Breast epithelium (tissue), 4 donors: ENCODE results near the gene TOR3A. TPM values are rescaled to one million over a fixed set of nuclear protein-coding genes. Genes with fewer than 3 reads are reported as not detected.

ENCODE experiments used
- DNase-seq, 2 donors: peaks; one replicate each; pipeline ENCODE4 v3.0.0-alpha.2; 2019; ENCODE audit warnings: low spot score in 2 of 2
- H3K27ac ChIP-seq, 2 donors: fragments of 200-600 bp; sonication (generic) in 1 of 2; one replicate each; pipeline ENCODE4 v1.5.1; 2016 to 2019; ENCODE audit warnings: mild to moderate bottlenecking in 1 of 2
- H3K27me3 ChIP-seq, 2 donors: fragments of 200-600 bp; sonication (generic) in 1 of 2; one replicate each; pipeline versions ENCODE4 v1.5.1 to v1.6.0; 2017 to 2019; ENCODE audit warnings: control low read depth in 1 of 2, mild to moderate bottlenecking in 1 of 2
- H3K36me3 ChIP-seq: fragments of 200-600 bp; one replicate; pipeline ENCODE4 v1.5.1; 2019
- H3K4me1 ChIP-seq, 2 donors: fragments of 200-600 bp; sonication (generic); one replicate each; pipeline ENCODE4 v1.5.1; 2016 to 2019; ENCODE audit warnings: control low read depth in 1 of 2
- H3K4me3 ChIP-seq, 3 donors: fragments of 200-600 bp; sonication (generic); 1 replicate in 2 of 3; 2 replicates in 1 of 3; pipeline ENCODE4 v1.5.1; 2016 to 2019; ENCODE audit warnings: mild to moderate bottlenecking in 3 of 3, moderate library complexity in 2 of 3
- H3K9me3 ChIP-seq, 2 donors: fragments of 200-600 bp; sonication (generic) in 1 of 2; one replicate each; pipeline ENCODE4 v1.5.1; 2016 to 2019; ENCODE audit warnings: control low read depth in 1 of 2
- POLR2A ChIP-seq: fragments of 450-650 bp; IDR thresholded peaks from one replicate; pipeline ENCODE4 v1.6.1; 2016; ENCODE audit warnings: antibody characterized with exemption, mild to moderate bottlenecking, moderate library complexity
- POLR2AphosphoS5 ChIP-seq, 3 donors: sonication (generic); formaldehyde crosslinking; IDR thresholded peaks; one replicate each; pipeline ENCODE4 v1.6.1; 2017; ENCODE audit warnings: antibody characterized with exemption in 3 of 3
- intact Hi-C: fragments of 100-400 bp; cut with DNase I; formaldehyde crosslinking; loops from one replicate; pipeline ENCODE4 v1.15.1; 2023; ENCODE audit warnings: low total_unique reads
- total RNA-seq, 3 donors: library from RNA; depleted of rRNA; stranded (reverse); fragments of >200 nt; gene quantifications; one replicate each; pipeline ENCODE4 v1.1.0, GENCODE V29; 2016
- TF ChIP-seq, protein P1 (sequence below), 3 donors: fragments of 450-650 bp; IDR thresholded peaks; one replicate each; pipeline ENCODE4 v1.5.1; 2016 to 2017; ENCODE audit warnings: antibody characterized with exemption in 3 of 3, mild to moderate bottlenecking in 3 of 3, moderate library complexity in 3 of 3

The TOR3A gene
- total RNA-seq, 3 donors from 2014 or later: 32.8 to 50.5 (median 35.6) TPM

DNA sequence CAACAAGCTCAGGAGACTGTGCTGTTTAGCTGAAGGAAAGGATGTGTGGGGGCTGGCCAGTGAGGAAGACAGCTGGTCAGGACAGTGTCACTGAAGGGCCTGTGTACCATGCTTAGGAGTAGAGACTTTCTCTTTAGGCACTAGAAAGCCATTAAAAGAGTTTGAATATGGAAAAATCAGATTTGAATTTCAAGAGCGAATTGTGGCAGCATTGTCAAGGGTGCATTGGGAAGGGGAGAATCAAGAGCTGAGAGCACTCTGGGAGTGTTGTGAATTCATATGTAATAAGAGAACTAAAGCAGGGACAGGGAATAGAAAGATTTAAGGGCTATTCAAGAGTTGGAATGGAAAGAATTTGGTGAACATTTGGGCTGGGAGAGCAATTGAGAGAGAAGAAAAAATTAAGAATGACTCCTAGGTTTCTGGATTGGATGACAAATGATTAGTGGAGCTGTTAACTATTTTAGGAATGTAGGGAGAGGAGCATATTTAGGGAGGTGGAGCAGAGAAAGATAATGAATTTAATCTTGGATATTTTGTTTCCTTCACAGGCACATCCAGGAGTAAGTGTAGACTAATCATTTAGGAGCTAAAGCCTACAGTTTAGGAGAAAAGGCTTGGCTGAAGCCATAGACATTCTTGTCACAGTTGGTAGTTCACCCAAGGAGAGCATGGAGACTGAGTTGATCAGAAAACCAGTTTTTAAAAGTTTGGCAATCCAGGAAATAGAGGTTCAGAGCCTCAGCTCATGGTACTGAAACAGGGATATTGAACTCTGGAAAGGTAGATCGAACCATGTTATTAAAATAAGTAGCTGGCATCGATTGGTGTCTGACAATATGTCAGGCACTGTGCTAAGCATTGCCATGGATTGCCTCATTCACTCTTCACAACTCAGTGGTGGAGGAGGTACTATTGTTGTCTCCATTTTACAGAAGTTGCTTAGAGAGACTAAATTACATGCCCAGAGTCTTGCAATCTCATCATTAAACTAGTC lies 23.1 kb upstream of the TOR3A start:
- no peak overlapping the region for H3K4me3 ChIP-seq

DNA sequence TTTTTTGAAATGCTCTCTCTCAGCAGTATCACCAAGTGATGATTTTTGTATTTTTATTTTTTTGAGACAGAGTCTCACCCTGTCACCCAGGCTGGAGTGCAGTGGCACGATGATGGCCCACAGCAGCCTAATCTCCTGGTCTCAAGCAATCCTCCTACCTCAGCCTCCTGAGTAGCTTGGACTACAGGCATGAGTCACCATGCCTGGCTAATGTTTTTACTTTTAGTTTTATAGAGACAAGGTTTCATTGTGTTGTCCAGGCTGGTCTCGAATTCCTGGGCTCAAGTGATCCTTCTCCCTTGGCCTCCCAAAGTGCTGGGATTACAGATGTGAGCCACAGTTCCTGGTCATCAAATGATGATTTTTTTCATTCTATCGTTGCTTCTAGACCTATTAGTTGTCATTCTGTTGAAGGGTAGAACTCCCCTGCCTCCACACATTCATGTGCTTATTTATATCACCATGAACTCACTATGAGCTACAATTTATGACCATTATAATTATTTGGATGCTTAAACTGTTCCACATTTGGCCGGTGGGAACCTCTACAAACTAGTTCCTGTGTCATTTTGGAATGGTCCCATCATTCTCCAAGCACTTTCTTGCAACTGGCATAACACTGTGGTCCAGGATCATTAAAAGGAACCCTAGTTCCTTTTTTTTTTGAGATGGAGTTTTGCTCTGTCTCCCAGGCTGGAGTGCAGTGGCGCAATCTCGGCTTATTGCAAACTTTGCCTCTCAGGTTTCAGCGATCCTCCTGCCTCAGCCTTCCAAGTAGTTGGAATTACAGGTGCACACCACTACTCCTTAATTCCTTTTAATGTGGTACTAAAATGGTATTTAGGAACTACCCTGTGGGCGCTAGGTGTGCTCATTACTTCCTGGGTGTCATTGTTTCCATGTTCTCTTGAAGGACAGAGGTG lies 20.2 kb upstream of the TOR3A start:
- H3K36me3 ChIP-seq: no peaks in the 10 kb centered on the region
- DNase-seq: no peak
- intact Hi-C loops: no loop called here
- no peak overlapping the region for H3K4me3 ChIP-seq
- TF ChIP-seq POLR2A: no peak
- TF ChIP-seq POLR2AphosphoS5 (IDR thresholded peaks at IDR 0.05): no peak
- TF ChIP-seq, protein P1, sequence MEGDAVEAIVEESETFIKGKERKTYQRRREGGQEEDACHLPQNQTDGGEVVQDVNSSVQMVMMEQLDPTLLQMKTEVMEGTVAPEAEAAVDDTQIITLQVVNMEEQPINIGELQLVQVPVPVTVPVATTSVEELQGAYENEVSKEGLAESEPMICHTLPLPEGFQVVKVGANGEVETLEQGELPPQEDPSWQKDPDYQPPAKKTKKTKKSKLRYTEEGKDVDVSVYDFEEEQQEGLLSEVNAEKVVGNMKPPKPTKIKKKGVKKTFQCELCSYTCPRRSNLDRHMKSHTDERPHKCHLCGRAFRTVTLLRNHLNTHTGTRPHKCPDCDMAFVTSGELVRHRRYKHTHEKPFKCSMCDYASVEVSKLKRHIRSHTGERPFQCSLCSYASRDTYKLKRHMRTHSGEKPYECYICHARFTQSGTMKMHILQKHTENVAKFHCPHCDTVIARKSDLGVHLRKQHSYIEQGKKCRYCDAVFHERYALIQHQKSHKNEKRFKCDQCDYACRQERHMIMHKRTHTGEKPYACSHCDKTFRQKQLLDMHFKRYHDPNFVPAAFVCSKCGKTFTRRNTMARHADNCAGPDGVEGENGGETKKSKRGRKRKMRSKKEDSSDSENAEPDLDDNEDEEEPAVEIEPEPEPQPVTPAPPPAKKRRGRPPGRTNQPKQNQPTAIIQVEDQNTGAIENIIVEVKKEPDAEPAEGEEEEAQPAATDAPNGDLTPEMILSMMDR (IDR thresholded peaks at IDR 0.05): no peak
- no peaks in the 10 kb centered on the region for H3K9me3 ChIP-seq
- H3K27ac ChIP-seq: no peak overlapping the region
- no peaks in the 10 kb centered on the region for H3K4me1 ChIP-seq
- H3K27me3 ChIP-seq: no peaks in the 10 kb centered on the region

More for the DNA sequence above, 23.1 kb upstream of the TOR3A start:
- Histone ChIP-seq H3K36me3 (no peaks in the 10 kb centered on the region), H3K4me1 (no peaks in the 10 kb centered on the region), H3K27me3 (no peaks in the 10 kb centered on the region), H3K9me3 (no peaks in the 10 kb centered on the region), H3K27ac (no peak overlapping the region)
- intact Hi-C loops: no loop called here
- no peak for DNase-seq
- no peak for TF ChIP-seq POLR2A
- TF ChIP-seq POLR2AphosphoS5 (IDR thresholded peaks at IDR 0.05): no peak
- TF ChIP-seq, protein P1 (IDR thresholded peaks at IDR 0.05): no peak

DNA sequence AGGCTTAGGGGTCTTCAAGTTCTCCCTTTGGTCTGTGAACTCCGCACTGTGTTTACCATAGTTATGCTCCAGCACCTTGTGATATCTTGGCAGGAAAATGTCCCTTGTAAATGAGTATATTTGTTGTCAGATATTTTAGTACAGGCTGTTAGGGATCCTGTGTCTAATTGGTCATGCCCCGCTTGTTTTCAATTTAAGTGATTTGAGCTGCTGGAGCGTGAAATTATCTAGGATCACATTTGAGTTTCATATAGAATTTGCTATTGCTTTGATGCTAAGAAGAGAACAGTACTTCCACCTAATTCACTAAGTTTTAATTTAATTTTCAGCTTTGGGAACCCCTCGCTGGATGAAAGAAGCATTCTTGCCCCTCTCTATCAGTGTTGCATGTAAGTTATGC lies 15.4 kb upstream of the TOR3A start:
- Histone ChIP-seq H3K9me3 (no peaks in the 10 kb centered on the region), H3K27me3 (no peaks in the 10 kb centered on the region), H3K4me3 (no peak overlapping the region), H3K4me1 (no peaks in the 10 kb centered on the region), H3K36me3 (no peaks in the 10 kb centered on the region), H3K27ac (no peak overlapping the region)
- intact Hi-C loops: no loop called here
- TF ChIP-seq POLR2A (no peak), POLR2AphosphoS5 (IDR thresholded peaks at IDR 0.05) (no peak)
- DNase-seq: no peak

DNA sequence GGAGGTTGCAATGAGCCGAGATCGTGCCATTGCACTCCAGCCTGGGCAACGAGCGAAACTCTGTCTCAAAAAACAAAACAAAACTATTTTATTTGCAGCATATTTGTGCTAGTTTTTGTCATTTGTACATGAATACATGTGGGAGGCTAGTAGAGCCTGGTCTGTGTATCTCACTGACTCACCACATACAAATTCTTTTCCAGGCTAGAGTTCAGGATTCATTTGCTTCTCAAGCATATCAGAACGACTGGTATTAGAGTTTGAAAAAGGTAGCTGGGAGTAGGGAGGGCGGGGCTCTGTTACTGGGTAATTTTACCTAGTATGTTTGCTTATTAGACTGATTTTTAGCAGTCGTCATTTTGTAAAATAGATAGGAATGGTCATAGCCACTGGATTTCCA lies 4.5 kb upstream of the TOR3A start:
- Histone ChIP-seq H3K4me3 (no peak overlapping the region), H3K9me3 (no peaks in the 10 kb centered on the region), H3K36me3 (no peaks in the 10 kb centered on the region), H3K27ac (no peak overlapping the region), H3K4me1 (peaks cover 0 to 3% of the 10 kb centered on the region in 2 donors), H3K27me3 (no peaks in the 10 kb centered on the region)
- no peak for DNase-seq
- TF ChIP-seq, protein P1 (IDR thresholded peaks at IDR 0.05): no peak
- TF ChIP-seq POLR2A (no peak), POLR2AphosphoS5 (IDR thresholded peaks at IDR 0.05) (no peak)
- intact Hi-C loops: no loop called here

DNA sequence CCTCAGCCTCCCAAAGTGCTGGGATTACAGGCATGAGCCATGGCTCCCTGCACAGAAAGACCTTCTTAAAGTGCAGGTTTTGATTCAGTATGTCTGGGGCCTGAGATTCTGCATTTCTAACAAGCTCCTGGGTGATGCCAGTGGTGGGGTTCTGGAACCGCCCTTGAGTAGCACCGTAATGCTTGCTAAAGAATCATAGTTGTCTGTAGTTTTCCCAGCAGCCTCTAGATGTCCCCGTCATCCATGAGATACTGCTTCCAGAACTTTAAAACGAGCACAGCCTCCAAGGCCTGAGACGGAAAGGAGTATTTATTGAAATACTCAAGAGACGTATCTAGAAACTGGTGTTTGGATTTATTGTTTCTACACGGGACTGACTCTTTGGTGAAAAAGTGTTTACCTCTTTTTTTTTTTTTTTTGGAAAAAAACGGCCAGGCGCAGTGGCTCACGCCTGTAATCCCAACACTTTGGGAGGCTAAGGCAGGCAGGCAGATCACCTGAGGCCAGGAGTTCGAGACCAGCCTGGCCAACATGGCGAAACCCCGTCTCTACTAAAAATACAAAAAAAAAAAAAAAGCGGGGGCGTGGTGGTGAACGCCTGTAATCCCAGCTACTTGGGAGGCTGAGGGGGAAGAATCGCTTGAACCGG lies 2.6 kb upstream of the TOR3A start:
- H3K27ac ChIP-seq: no peak overlapping the region
- H3K4me3 ChIP-seq: no peak overlapping the region
- no peaks in the 10 kb centered on the region for H3K27me3 ChIP-seq
- no peak for TF ChIP-seq POLR2AphosphoS5 (IDR thresholded peaks at IDR 0.05)
- TF ChIP-seq, protein P1 (IDR thresholded peaks at IDR 0.05): peak; percentile 50 to 84 (median 64)
- TF ChIP-seq POLR2A: no peak
- peak in 1 of 2 donors; percentile 50 for DNase-seq
- H3K9me3 ChIP-seq: no peaks in the 10 kb centered on the region
- intact Hi-C loops: no loop called here
- H3K36me3 ChIP-seq: no peaks in the 10 kb centered on the region
- H3K4me1 ChIP-seq: peaks cover 3 to 5% of the 10 kb centered on the region in 2 donors
